Panc1 (cell line): ENCODE data around the gene CACUL1.
A peak's percentile ranks its signal among the peaks of the same experiment; 100 is the strongest.

ENCODE experiments used
- CTCF ChIP-seq: fragments of 450-650 bp; IDR thresholded peaks from 2 replicates; pipeline ENCODE4 v1.5.1; 2017; ENCODE audit warnings: mild to moderate bottlenecking
- POLR2AphosphoS5 ChIP-seq: IDR thresholded peaks from 2 replicates; pipeline ENCODE4 v1.6.1; 2012; ENCODE audit warnings: mild to moderate bottlenecking, low read depth, low read length, moderate library complexity
- SIN3A ChIP-seq: IDR thresholded peaks from 2 replicates; pipeline ENCODE4 v1.6.1; 2012; ENCODE audit warnings: low read depth, mild to moderate bottlenecking, low read length, moderate library complexity, borderline replicate concordance; ENCODE audit not compliant: insufficient read depth

- TF ChIP-seq POLR2AphosphoS5 (no peak), CTCF (peak; percentile 80), SIN3A (no peak)
Observed at GRCh38 chr10:118800920-118801319, 46.1 kb upstream of the CACUL1 start.
